Left forelimb (tissue), 1 donor: ENCODE data around the gene ABCC1.

Source experiments
- DNase-seq: peaks from one replicate; pipeline ENCODE4 v3.0.0-alpha.2; 2018; ENCODE audit warnings: low spot score

ABCC1 gene

DNA sequence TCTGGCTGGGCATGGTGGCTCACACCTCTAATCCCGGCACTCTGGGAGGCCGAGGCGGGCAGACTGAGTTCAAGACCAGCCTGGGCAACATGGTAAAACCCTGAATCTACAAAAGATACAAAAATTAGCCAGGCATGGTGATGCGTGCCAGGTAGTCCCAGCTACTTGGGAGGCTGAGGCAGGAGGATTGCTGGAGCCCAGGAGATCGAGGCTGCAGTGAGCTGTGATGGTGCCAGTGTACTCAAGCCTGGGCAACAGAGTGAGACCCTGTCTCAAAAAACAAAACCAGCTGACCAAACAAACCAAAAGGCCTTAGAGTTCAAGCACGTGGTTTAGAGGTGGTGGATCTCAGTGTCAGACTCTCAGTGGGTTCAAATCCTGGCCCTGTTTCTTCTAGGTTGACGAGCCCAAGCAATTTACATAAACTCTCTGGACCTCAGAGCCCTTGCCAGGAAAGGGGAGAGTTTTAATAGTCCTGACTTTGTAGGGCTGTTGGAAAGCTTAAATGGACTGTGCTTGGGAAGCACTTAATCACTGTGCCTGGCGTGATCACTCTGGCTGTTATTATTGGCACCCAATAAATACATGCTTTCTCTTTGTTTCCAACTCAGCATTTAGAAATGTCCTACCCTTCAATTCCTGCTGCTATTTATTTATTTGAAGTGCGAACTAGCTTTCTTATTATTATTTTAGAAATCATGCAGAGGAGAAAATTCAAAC lies 44.7 kb downstream of the ABCC1 start:
- DNase-seq = no peak

DNA sequence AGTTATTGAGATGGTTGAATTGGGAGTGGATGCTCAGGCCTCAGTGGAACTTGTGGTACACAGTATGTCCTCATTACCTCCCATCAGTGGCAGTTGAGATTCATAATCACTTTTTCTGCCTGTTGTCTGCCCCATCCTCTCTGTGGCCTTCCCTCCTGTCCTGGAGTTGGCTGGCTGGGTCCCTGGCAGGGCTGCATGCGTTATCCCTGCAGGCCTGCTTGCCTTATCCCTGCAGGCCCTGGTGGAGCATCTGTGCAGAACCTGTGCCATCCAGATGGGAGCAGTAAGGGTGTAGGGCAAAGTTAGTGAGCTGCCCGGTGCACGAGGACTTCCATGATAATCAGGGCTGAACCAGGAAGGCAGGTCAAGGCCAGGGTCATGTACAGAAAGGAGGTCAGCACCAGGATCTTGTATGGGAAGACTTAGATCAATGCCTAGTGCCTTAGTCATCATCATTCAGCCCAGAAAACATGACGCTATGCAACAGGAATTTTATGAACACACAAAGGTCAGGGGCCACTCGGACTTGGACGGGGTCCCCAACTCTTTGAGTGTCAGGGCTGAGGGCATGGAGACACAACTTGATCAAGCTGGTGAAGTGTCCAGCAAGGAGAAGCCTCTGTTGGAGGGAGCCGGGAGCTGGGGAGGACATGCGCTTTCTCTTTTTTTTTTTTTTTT lies 47.2 kb downstream of the ABCC1 start:
- DNase-seq = no peak

DNA sequence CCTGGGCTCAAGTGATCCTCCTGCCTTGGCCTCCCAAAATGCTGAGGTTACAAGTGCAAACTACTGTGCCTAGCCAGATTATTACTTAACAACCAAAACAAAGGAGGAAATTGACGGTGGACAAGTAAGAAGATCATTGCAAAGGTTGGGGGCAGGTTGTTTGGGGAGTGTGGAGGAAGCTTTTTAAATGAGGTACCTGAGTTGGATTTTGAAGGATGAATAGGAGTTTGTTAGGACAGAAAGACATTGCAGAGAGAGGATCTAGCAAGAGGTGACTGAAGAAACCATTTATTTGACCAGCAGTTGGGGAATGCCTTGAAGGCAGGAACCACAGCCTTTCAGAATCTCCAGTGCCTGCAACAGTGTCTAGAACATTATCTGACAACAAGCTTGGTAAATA lies 51.3 kb downstream of the ABCC1 start:
- DNase-seq = no peak

DNA sequence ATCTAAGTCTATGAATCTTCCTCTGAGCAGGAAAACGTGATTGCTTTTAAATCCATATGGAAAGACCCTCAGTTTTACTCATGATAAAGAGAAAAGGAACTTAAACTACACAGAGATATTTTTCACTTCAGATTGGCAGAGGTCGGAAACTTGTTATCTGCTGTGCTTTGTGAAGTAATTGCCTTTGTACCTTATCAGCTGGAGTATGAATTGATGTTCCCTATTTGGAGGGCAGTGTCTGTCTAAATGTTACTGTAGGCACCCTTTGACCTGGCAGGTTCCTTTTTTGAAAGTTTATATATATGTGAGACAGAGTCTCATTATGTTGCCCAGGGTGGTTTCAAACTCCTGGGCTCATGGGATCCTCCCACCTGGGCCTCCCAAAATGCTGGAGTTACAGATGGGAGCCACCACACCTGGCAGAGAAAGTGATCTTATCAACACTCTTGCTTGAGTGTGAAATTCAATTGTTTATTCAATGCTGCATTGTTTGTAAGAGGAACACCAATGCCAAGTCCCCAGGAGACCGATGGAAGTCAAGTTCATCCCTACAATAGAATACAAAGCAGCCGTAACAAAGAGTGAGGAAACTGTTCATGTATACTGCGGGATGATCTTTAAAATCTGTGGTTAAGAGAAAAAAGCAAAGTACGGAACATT lies 52.3 kb downstream of the ABCC1 start:
- no peak for DNase-seq

DNA sequence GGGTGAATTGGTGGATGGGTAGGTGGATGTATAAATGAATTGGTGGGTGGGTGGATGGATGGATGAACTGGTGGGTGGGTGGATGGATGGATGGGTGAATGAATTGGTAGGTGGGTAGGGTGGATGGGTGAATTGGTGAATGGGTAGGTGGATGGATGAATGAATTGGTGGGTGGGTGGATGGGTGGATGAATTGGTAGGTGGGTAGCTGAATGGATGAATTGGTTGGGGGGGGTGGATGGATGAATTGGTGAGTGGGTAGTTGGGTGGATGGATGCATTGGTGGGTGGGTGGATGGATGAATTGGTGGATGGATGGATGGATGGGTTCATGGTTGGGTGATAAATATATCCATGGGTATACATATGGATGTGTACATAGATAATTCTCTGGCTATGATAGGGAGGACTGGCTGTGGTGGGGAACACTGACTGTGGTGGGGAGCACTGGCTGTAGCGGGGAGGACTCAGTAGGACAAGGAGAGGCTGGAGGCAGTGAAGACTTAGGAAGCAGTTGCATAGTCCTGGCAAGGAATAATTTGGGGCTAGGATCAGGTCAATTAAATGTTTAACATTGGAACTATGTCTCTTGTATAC lies 54.4 kb downstream of the ABCC1 start:
- no peak for DNase-seq

DNA sequence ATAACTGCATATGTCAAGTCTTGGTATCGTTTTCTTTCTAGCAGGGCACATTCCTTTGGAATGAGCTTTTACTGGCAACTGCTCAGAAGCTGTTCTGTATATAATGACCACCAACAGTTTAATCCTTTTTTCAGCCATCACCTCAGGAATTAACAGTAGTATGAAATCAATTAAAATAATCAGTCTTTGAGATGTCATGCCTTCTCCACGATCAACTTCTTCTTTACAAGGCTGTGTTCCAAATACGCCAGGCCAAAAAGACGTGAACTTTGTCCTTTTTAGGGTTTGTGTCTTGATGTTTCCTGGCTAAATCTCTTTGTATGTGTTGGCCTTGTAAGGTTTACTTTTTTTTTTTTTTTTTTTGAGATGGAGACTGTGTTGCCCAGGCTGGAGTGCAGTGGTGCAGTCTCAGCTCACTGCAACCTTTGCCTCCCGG lies 54.9 kb downstream of the ABCC1 start:
- no peak for DNase-seq

DNA sequence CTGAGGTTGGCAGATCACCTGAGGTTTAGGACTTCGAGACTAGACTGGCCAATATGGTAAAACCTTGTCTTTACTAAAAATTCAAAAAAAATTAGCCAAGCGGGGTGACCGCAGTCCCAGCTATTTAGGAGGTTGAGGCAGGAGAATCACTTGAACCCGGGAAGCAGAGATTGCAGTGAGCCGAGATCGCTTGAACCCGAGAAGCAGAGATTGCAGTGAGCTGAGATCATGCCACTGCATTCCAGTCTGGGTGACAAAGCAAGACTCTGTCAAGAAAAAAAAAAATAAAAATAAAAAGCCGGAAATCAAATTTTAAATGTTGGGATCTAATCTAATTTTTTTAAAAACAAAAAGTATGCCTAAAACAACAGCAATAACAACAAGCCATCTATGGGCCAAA lies 56.3 kb downstream of the ABCC1 start:
- no peak for DNase-seq

DNA sequence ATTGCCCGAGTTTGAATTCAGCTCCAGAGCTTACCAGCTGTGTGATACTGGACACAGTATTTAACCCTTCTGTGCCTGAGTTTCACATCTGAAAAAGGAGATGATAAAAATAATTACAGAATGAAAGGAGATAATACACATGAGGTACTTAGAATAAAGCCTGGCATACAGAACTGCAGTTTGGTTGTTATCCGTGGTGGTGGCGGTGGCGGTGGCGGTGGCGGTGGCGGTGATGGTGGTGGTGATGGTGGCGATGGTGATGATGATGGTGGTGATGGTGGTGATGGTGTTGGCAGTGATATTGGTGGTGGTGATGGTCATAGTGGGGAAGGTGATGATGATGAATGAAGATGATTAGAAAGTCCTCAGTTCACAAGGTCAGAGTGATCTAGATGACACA lies 57.2 kb downstream of the ABCC1 start:
- DNase-seq = no peak

DNA sequence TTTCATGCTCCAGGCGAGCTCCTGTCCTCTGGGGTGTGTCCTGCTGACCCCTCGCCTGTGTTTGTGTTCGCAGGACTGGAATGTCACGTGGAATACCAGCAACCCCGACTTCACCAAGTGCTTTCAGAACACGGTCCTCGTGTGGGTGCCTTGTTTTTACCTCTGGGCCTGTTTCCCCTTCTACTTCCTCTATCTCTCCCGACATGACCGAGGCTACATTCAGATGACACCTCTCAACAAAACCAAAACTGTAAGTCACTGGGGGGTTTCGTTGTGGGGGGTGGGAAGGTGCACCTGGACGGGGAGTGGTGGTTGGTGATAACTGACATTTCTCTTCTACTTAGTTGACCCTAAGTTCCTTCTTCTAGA lies 58.3 kb downstream of the ABCC1 start:
- no peak for DNase-seq

DNA sequence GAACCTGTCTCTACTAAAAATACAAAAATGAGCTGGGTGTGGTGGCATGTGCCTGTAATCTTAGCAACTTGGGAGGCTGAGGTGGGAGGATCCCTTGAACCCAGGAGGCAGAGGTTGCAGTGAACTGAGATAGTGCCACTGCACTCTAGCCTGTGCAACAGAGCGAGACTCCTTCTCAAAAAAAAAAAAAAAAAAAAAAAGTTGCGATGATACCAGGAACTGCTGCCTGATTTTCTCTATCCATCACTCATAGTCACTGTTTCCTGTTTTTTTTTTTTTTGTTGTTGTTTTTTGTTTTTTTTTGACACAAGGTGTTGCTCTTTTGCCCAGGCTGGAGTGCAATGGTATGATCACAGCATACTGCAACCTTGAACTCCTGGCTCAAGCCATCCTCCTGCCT lies 59.2 kb downstream of the ABCC1 start:
- no peak for DNase-seq

DNA sequence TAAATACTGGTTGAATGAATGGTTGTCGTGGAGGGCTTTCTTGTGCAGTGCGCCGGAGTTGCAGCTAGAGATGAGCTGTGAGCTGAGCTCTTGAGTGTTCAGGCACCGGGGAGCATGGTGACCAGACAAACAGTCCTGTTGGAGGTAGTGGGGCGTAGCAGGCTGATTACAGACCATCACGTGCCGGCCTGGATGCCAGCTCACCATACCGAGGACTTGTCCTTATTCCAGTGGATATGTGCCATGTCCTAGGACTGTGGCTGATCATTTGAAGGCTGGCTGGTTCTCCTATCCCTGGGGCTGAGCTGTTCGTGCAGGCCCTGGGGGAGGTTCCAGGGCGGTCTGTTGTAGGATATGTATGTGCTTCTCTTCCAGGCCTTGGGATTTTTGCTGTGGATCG lies 60.0 kb downstream of the ABCC1 start:
- no peak for DNase-seq

DNA sequence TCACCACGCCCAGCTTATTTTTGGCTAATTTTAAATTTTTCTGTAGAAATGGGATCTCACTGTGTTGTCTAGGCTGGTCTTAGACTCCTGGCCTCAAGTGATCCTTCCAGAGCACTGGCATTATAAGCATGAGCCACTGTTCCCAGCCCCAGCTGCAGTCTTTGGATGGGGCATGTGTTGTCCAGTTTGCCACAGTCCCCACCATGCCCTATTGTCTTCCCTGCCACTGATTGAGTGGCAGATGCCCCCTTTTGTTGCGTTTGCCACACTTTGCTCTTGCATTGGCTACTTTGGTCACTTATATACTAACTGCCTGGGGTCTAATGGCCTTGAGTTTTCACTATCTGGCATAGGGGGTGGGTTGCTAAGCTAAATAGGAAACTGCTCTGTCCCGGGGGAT lies 60.8 kb downstream of the ABCC1 start:
- DNase-seq = no peak

DNA sequence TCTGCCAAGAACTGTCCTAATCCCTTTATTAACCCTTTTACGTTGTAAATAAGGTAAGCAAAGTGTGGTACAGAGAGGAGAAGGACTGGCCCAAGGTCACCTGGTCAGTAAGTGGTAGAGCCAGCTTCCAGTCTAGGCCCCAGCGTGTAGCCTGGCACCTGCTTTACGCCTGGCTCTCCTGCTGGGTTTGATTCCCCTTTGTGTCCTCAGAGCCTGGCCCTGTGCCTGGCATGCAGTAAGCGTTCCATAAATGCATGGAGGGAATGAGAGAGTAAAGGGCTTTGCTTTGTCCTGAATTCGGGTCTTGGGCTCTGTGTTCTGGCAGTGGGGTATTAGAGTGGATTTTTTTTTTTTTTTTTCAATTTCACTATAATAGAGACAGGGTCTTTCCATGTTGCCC lies 62.7 kb downstream of the ABCC1 start:
- no peak for DNase-seq

DNA sequence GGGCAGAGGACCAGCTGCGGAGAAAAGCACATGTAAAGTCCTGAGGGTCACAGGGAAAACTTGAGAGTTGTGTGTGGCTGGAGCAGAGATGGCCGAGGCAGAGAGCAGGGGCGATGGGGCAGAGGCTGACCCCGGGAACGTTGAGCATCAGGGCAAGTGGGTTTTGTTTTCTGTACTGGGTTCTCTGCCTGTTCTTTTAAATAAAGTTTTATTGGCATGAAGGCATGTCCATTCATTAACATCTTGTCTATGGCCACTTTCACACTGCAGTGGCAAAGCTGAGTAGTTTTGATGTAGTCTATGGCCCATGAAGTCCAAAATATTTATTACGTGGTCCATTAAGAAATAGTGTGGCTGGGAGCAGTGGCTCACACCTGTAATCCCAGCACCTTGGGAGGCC lies 64.4 kb downstream of the ABCC1 start:
- DNase-seq = no peak

DNA sequence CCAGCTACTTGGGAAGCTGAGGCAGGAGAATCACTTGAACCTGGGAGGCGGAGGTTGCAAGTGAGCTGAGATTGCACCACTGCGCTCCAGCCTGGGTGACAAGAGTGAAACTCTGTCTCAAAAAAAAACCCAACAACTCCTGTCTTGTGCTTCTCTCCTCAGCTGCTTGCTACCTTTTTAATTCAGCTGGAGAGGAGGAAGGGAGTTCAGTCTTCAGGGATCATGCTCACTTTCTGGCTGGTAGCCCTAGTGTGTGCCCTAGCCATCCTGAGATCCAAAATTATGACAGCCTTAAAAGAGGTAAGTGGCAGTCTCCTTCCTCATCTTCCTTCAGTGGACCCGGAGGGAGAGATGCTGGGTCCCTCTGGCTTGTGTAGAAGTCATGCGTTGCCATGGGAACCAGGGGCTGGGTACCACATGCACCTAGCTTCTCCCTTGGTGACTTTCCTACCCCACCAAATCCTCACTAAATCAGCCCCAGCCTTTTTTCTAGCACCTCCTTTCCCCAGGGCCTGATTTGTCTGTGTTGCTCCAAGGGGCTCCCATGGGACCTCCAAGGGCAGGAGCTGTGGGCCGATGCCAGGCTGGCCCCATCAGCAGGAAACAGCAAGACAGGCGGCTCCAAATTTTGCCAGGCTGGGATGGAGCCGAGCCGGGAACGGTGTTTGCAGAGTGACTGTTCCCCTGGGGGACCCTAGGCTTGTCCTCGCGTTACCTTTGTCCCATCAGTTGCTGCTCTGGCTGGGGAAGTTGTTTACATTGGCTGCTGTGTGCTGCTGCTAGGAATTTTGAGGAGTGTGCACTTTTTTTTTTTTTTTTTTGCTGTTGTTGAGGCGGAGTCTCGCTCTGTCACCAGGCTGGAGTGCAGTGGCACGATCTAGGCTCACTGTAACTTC lies 65.2 kb downstream of the ABCC1 start:
- no peak for DNase-seq

DNA sequence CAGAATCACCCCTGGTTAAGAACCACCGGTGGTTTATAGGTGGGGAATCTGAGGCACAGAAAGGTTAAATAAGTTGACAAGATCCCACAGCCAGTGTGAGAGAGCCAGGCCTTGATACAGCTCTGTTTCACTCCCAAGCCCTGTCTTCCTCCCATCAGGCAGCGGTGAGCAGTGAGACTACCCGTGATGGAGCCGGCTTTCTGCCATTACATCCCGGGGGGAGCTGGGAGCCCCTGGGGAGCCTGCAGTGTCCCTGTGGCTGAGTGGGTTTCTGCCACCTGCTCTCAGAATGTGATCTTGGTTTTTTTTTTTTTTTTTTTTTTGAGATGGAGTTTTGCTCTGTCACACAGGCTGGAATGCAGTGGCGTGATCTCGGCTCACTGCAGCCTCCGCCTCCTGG lies 66.4 kb downstream of the ABCC1 start:
- no peak for DNase-seq

DNA sequence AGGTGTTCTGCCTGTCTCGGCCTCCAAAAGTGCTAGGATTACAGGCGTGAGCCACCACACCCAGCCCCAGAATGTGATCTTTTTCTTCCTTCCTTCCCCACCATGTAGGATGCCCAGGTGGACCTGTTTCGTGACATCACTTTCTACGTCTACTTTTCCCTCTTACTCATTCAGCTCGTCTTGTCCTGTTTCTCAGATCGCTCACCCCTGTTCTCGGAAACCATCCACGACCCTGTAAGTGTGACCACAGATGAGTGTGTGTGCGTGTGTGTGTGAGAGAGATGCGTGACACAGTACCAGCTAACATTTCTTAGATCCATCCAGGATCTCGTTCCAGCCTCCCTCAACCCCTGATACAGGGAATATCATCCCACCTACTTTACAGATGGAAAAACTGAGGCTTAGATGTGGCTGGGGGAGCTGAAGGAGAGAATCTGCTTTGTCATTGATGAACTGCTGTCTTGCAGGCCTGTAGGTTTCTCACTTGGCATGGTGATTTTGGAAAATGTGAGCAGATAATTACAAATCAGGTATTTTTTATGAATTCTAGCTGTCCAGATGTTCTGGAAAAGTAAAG lies 67.1 kb downstream of the ABCC1 start:
- no peak for DNase-seq

DNA sequence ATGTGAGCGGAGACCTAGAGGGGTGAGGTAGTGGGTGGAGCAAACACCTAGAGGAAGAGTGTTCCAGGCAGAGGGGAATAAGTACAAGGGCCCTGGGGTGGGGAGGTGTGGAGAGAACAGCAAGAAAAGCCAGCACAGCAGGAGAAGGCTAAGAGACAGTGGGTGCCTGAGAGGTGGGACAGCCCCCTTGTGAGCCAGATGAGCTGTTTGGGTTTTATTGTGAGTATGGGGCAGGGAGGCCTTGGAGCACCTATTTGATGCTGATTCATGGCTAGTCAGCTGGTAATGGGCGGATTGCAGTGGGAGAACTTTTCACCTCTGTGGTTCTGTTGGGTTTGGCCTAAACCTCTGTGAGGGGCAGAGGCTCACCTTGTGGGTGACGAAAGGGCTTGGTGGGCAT lies 68.4 kb downstream of the ABCC1 start:
- no peak for DNase-seq

DNA sequence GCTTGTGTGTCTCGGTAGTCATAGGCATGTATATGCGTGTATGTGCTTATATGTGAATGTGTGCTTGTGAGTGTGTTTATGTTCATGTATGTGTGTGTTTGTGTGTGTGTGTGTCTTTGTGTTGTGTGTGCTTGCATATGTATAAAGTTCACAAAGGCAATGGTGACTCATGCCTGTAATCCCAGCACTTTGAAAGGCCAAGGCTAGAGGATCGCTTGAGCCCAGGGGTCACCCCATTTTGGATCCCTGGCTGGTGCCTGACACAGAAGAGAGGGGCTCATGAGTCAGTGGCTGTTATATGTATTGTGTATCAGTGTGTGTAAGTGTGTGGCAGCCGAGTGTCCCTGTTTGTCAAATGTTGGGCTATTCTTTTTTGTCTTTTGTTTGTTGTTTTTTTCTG lies 69.3 kb downstream of the ABCC1 start:
- no peak for DNase-seq

DNA sequence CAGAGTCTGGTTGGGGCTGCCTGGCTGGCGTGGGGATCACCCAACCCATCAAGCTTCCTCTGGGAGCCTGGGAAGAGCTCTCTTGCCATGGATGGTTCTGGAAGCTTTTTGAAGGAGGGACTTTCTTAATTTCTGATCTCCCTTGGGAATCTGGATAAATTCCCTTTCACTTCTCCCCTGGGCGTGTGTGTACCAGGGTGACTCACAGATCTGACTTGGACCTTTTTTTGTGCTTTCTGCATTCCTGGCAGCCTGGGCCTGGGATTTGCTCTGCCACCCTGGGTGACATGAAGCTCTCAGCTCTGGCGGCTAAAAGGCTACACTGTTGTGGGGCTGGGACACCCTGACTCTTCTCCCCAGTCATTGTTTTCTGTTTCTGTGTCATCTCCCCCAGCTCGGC lies 70.1 kb downstream of the ABCC1 start:
- no peak for DNase-seq

DNA sequence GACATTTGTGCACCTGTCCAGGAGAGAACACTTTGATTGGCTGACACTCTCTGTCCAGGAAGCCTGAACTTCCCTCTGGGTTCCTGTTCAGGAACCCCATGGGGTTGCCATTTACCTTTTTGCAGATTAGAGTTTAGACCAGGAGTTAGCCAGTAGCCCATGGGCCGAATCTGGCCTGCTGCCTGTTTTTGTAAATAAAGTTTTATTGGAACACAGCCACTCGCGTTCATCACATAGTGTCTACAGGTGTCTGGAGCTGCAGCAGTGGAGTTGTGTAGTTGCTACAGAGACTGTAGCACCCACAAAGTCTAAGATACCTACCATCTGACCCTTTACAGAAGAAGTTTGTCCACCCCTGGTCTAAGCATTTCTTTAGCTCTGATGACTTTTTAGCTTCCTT lies 70.9 kb downstream of the ABCC1 start:
- no peak for DNase-seq

DNA sequence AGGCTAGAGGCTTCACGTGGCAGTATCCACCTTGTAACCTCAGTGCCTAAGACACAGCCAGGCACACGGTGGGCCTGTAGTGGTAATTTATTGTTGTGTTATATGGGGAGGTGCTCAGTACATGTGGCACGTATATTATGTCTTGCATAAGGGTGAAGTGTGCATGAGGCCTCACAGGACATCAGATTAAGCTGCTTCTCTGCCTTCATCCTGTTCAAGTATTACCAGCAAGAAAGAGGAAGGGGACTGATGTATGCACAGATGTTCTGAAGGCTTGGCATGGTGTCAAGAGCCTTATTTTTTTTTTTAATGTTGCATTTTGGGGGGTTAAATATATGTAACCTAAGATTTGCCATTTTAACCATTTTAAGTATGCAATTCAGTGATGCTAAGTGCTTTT lies 71.6 kb downstream of the ABCC1 start:
- DNase-seq = no peak
